Measurements from ENCODE around the gene NENF.

DNA sequence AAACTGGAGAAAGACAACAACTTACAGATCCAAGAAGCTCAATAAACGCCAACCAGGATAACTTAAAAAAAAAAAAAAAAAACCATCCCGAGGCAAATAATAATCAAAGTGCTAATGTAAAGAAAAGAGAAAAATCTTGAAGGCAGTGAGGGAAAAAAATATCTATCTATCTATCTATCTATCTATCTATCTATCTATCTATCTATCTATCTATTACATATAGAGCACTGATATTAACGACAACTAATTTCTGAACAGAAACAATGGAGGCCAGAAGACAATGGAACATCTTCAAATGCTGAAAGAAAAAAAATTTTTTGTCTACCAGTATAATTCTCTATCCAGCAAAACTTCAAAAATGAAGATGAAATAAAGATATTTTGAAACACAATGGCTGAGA is 36.1 kb upstream of the NENF start:
- TF ChIP-seq YY1 (IDR thresholded peaks at IDR 0.05; ENCODE audit: low read depth) = no peak
- TF ChIP-seq, protein P1, sequence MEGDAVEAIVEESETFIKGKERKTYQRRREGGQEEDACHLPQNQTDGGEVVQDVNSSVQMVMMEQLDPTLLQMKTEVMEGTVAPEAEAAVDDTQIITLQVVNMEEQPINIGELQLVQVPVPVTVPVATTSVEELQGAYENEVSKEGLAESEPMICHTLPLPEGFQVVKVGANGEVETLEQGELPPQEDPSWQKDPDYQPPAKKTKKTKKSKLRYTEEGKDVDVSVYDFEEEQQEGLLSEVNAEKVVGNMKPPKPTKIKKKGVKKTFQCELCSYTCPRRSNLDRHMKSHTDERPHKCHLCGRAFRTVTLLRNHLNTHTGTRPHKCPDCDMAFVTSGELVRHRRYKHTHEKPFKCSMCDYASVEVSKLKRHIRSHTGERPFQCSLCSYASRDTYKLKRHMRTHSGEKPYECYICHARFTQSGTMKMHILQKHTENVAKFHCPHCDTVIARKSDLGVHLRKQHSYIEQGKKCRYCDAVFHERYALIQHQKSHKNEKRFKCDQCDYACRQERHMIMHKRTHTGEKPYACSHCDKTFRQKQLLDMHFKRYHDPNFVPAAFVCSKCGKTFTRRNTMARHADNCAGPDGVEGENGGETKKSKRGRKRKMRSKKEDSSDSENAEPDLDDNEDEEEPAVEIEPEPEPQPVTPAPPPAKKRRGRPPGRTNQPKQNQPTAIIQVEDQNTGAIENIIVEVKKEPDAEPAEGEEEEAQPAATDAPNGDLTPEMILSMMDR (IDR thresholded peaks at IDR 0.05) = no peak
- TF ChIP-seq, protein P2, sequence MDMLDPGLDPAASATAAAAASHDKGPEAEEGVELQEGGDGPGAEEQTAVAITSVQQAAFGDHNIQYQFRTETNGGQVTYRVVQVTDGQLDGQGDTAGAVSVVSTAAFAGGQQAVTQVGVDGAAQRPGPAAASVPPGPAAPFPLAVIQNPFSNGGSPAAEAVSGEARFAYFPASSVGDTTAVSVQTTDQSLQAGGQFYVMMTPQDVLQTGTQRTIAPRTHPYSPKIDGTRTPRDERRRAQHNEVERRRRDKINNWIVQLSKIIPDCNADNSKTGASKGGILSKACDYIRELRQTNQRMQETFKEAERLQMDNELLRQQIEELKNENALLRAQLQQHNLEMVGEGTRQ (IDR thresholded peaks at IDR 0.05; ENCODE audit: borderline replicate concordance, low read depth, low read length) = no peak
- no peak for TF ChIP-seq SMC3 (IDR thresholded peaks at IDR 0.05; ENCODE audit: low read depth, low read length)
- no peak for TF ChIP-seq RAD21 (IDR thresholded peaks at IDR 0.05; ENCODE audit: low read length)
- no peak for TF ChIP-seq TEAD4 (IDR thresholded peaks at IDR 0.05; ENCODE audit: borderline replicate concordance, insufficient read depth)
- no peak for TF ChIP-seq RCOR1 (IDR thresholded peaks at IDR 0.05; ENCODE audit: low read length)
- TF ChIP-seq SIN3A (IDR thresholded peaks at IDR 0.05; ENCODE audit: borderline replicate concordance, low read depth, low read length) = no peak
- TF ChIP-seq GABPA (IDR thresholded peaks at IDR 0.05; ENCODE audit: low read depth) = no peak
- TF ChIP-seq RFX5 (IDR thresholded peaks at IDR 0.05; ENCODE audit: low read length) = no peak
- no peak for TF ChIP-seq NRF1 (IDR thresholded peaks at IDR 0.05; ENCODE audit: low read depth, low read length)

Measured in SK-N-SH (cell line).